GM12874 (cell line): ENCODE data around the gene AATK.

Experiments
- TF ChIP-seq, protein P1 (sequence below): IDR thresholded peaks from 2 replicates; pipeline ENCODE4 v1.5.1; 2011; ENCODE audit warnings: low read depth, mild to moderate bottlenecking, control low read depth, low read length, moderate library complexity; ENCODE audit not compliant: insufficient read depth

The AATK gene

GRCh38 chr17:81083125-81083765 lies 82.8 kb downstream of the AATK start:
- TF ChIP-seq, protein P1, sequence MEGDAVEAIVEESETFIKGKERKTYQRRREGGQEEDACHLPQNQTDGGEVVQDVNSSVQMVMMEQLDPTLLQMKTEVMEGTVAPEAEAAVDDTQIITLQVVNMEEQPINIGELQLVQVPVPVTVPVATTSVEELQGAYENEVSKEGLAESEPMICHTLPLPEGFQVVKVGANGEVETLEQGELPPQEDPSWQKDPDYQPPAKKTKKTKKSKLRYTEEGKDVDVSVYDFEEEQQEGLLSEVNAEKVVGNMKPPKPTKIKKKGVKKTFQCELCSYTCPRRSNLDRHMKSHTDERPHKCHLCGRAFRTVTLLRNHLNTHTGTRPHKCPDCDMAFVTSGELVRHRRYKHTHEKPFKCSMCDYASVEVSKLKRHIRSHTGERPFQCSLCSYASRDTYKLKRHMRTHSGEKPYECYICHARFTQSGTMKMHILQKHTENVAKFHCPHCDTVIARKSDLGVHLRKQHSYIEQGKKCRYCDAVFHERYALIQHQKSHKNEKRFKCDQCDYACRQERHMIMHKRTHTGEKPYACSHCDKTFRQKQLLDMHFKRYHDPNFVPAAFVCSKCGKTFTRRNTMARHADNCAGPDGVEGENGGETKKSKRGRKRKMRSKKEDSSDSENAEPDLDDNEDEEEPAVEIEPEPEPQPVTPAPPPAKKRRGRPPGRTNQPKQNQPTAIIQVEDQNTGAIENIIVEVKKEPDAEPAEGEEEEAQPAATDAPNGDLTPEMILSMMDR = no peak

DNA sequence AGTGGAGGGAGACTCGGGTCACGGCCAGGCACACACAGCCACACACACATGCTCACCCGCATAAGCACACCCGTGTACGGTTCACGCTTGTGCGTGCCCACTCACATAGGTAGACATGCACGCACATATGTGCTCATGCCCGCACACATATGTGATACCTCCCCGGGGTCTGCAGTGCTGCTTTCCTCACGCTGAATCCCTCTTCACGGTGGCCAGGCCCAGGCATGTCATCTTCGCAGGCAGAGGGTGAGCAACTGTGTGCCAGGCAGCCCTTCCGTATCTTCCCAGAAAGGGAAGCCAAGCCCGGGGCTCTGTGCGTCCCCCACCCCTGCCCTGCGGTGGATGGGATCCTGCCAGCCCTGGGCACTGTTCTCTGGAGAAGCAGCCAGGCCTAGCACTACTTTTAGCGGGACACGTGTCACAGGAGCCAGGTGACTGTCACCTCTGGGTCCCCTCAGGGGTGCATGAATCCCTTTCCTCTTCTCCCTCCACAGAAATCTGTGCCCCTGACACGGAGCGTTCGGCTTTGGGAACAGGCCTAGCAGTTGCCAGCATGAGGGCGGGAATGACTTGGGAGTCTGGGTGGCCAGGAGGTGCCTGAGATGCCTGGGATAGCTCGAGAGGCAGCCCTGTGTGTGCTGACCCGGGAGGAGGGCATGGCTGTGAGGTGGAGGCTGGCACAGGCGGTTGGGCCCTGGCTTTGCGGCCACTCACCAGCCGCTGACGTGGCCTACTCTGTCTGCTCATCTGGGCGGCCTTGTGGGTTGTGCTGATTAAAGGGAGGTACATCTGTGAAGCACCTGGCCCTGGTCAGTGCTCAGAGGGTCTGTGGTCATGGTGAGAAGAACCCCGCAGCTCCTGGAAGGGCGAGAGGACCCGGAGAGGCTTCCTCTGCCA lies 83.6 kb downstream of the AATK start:
- TF ChIP-seq, protein P1 = no peak

GRCh38 chr17:81081222-81082176 lies 84.5 kb downstream of the AATK start:
- TF ChIP-seq, protein P1 = no peak

DNA sequence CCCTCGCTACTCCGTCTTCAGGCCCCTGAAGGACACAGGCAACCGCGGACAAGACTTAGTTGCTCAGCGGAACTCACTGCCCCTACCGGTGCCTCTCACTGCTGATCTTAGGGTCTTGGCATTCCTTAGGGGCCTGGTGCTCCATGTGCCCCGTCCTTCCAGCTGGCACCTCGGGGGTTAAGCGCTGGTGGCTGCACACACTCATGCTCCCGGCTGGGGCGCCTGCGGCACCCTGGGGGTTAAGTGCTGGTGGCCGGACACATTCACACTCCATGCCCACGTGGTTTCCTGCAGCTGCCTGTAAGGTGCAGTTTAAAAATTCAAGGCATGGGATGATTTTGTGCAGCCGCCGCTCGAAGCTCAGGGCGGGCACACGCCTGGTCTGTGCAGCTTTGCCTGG lies 86.0 kb downstream of the AATK start:
- TF ChIP-seq, protein P1 = no peak

- TF ChIP-seq, protein P1 = no peak
These were observed 89.8 kb downstream of the AATK start for GRCh38 chr17:81076141-81076679.

GRCh38 chr17:81075307-81075706 lies 90.7 kb downstream of the AATK start:
- TF ChIP-seq, protein P1 = no peak
